Activated T-cell treated with anti-CD3 and anti-CD28 coated beads, Interleukin-2, amount 50 U/mL, for 72 hours (primary cell): ENCODE data around the gene FBXL15. TPM values are rescaled to one million over a fixed set of nuclear protein-coding genes. Genes with fewer than 3 reads are reported as not detected.

Source experiments
- ATAC-seq, 2 donors: fragments of 150-1000 bp; cut with Tn5 transposase; replicated peaks in 1 of 2; 2 replicates each; pipeline ENCODE4 v1.10.0; 2021; ENCODE audit warnings: moderate library complexity in 2 of 2, mild to moderate bottlenecking in 1 of 2
- DNase-seq, 2 donors: peaks; one replicate each; pipeline ENCODE4 v3.0.0; 2021 to 2022; ENCODE audit warnings: mixed read lengths in 1 of 2
- H3K27ac Mint-ChIP-seq: one replicate; pipeline ENCODE4 v1.8.0; 2022; ENCODE audit warnings: mild to moderate bottlenecking, moderate library complexity, mixed read lengths
- H3K27me3 Mint-ChIP-seq: one replicate; pipeline ENCODE4 v1.8.0; 2022; ENCODE audit warnings: low read depth, mixed read lengths
- H3K36me3 Mint-ChIP-seq, 2 donors: one replicate each; pipeline ENCODE4 v1.8.0; 2022; ENCODE audit warnings: mixed read lengths in 2 of 2, mild to moderate bottlenecking in 1 of 2; ENCODE audit not compliant: insufficient read depth in 2 of 2
- H3K4me1 Mint-ChIP-seq: one replicate; pipeline ENCODE4 v1.8.0; 2022; ENCODE audit warnings: low read depth, mixed read lengths
- H3K4me3 Mint-ChIP-seq, 2 donors: one replicate each; pipeline ENCODE4 v1.8.0; 2022; ENCODE audit warnings: mild to moderate bottlenecking in 2 of 2, mixed read lengths in 2 of 2, moderate library complexity in 2 of 2
- H3K9me3 Mint-ChIP-seq, 2 donors: one replicate each; pipeline ENCODE4 v1.8.0; 2022; ENCODE audit warnings: mixed read lengths in 2 of 2
- total RNA-seq, 2 donors: library from RNA; stranded (reverse); gene quantifications; one replicate each; pipeline ENCODE4 v1.2.3, GENCODE V29; 2022

FBXL15 gene
- total RNA-seq, 2 donors from 2014 or later, result 15.3 TPM

DNA sequence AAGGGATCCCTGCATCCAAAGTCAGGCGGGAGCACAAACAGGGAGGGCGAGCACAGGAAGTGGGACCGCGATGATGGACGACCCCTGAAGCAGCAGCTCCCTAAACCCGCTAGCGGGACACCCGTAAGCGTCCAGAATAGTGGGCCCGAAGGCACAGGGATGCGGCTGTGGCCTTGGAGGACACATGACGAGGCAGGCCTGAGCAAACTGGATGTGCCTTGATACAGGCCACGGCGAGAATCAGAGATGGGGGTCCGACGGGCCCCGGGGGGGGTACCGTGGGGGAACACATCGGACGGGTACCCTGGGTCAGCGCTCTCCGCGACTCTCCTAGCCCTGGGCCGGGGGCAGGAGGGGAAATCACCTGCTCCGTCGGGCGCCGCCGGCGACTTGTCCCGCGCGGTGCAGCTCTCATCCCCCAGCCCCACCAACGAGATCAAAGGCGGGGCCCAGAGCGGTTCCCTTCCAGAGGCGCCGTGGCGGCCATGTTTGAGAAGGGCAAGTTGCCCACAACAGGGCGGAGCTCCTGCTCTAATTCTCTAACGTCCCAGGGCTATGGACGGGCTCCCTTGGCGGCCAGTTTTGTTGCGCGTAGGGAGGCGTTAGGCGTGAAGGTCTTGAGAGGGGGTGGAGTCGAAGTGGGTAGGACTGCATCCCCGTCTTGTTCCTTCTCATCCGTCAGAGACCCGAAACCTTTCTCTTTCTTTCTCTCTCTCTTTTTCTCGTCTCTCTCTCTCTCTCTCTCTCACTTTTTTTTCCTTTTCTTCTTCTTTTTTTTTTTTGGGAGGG is 11.7 kb downstream of the FBXL15 start, which contains the start of gene CUEDC2:
TSS of gene CUEDC2 (minus strand) at position 413 of the 789 bp plus-strand sequence. CDS start 7,386 bp downstream, outside the sequence.
- H3K4me1 Mint-ChIP-seq, result peaks cover 59% of the 10 kb centered on the region

DNA sequence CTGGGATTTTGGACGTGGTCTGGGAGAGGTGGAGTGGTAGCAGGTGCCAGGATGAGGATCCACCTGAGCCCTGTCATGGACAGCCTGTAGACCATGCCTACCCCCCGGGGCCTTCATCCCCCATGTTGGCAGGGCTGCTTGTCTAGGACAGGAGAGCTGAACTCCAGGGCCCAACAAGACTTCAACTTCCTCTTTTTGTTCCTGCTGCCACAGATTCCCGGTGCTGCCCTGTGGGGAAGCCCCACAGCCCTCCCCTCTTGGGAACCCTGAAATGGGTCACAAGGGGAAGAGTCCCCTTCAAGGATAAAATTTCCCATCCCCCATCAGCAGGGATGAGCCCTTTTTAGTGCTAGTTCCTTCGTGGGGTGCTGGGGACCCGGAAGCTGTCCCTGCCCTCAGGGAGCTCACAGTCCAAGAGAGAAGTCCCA is 13.0 kb downstream of the FBXL15 start:
- Mint-ChIP-seq H3K27me3 (no peaks in the 10 kb centered on the region), H3K36me3 (peaks cover 8 to 10% of the 10 kb centered on the region in 2 donors), H3K4me1 (peaks cover 65% of the 10 kb centered on the region), H3K27ac (peak overlapping the region; percentile 96), H3K4me3 (peak overlapping the region; percentile 84 to 96), H3K9me3 (no peaks in the 10 kb centered on the region)
- ATAC-seq (no peak), DNase-seq (no peak)

More for the DNA sequence above, 11.7 kb downstream of the FBXL15 start, which contains the start of gene CUEDC2:
- DNase-seq, result peak; percentile 97 to 99
- Mint-ChIP-seq H3K9me3 (no peaks in the 10 kb centered on the region), H3K27me3 (no peaks in the 10 kb centered on the region), H3K4me3 (peak within 1 kb of the TSS; percentile 84 to 96), H3K36me3 (peaks cover 6% of the 10 kb centered on the region in 2 donors), H3K27ac (peak within 1 kb of the TSS; percentile 96)
- peak; percentile 95 for ATAC-seq

DNA sequence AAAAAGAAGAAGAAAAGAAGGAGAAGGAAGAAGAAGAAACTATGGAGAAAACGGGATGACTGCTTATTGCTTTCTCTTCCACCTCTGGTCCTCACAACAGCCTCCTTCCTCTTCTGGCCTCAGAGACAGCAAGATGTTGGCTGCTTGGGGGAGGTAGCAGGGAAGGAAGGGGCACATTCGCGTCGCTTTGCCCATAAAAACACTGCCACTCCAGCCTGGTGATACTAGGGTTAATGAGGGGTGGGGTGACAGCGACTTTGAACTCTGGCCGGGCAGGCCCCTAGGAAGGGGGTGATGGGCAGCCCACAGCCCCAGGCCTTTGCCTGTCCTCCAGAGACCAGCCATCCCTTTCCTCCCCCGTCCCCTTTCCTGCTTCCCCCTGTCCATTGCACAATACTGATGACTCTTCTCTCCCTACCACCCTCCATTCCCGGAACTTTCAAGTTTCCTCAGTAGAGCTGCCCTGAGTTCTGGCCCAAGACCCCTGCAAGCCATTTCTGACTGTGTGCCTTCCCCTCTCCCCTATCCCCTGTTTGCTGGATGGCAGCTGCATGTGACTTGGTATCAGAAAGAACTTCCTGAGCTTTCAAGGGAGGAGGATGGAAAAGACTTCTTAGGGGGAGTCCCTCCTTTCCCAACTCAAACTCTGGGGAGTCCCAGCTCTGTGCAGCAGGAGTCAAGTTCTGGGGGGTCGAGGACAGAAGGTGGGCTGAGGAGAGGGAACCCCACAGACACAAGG is 13.9 kb downstream of the FBXL15 start:
- peak overlapping the region; percentile 84 to 92 for H3K4me3 Mint-ChIP-seq
- peaks cover 65% of the 10 kb centered on the region for H3K4me1 Mint-ChIP-seq
- H3K27me3 Mint-ChIP-seq, result no peaks in the 10 kb centered on the region
- no peak for ATAC-seq
- H3K9me3 Mint-ChIP-seq, result no peaks in the 10 kb centered on the region
- H3K36me3 Mint-ChIP-seq, result peaks cover 8 to 10% of the 10 kb centered on the region in 2 donors
- DNase-seq, result no peak
- H3K27ac Mint-ChIP-seq, result peak overlapping the region; percentile 96

DNA sequence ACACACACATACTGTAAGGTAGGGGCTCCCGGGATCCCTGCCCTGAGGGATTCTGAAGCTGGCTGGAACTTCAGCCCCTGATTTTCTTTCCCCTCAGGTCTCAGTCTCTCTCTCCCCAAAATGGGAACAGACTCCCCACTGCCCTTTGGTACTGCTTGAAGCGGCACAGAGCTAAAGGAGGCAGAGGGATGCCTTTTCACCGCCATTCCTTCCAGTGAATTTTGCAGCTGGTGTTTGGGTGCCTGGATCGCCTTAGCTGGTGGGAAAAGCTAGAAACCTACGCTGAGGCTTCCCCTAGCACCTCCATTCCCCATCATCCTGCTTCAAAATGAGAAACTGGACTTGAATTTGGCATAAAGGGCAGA is 14.5 kb downstream of the FBXL15 start:
- H3K36me3 Mint-ChIP-seq, result peaks cover 8 to 10% of the 10 kb centered on the region in 2 donors
- H3K4me1 Mint-ChIP-seq, result peaks cover 65% of the 10 kb centered on the region
- DNase-seq, result no peak
- peak overlapping the region; percentile 96 for H3K27ac Mint-ChIP-seq
- ATAC-seq, result no peak
- H3K9me3 Mint-ChIP-seq, result no peaks in the 10 kb centered on the region
- H3K4me3 Mint-ChIP-seq, result peak overlapping the region; percentile 84 to 92
- no peaks in the 10 kb centered on the region for H3K27me3 Mint-ChIP-seq

DNA sequence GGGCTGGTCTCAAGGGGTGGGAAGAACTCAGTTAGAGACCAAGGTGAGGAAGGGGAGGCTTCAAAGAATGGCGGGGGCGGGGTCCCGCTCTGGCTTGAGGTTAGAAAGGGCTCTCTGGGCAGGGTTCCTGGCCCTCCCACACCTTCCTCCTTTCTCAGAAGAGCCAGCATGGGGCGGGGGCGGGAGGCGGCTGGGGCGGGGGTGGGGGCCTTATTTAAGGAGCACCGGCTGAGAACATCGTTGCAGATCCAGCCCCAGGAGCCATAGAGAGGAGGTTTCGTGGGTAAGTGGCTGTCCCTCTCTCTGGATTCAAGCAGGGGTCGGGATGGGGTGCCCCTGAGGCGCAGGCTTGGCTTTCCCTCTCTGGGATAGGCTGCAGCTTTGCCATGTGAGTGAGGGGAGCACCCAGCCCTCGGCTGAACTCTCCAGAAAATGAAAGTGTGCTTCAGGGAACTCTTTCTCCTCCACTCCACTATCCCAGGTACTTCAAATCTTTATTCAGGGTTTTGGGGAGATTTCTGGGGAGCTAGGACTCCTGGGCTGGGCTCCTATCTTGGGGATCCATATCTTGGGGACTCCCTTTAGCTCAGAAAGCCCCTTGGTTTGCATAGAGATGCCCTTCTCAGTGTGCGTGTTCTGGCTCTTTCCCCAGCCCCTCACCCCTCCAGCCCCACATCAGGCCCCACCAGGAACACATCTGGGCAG is 15.0 kb downstream of the FBXL15 start:
- Mint-ChIP-seq H3K4me1 (peaks cover 65% of the 10 kb centered on the region), H3K27ac (peak overlapping the region; percentile 96), H3K9me3 (no peaks in the 10 kb centered on the region), H3K36me3 (peaks cover 8 to 10% of the 10 kb centered on the region in 2 donors), H3K27me3 (no peaks in the 10 kb centered on the region), H3K4me3 (peak overlapping the region; percentile 84 to 92)
- ATAC-seq, result peak; percentile 23 to 29
- peak; percentile 51 to 66 for DNase-seq

- peak overlapping the region; percentile 84 to 92 for H3K4me3 Mint-ChIP-seq
- ATAC-seq (no peak), DNase-seq (no peak)
- H3K27ac Mint-ChIP-seq, result peak overlapping the region; percentile 90
- H3K27me3 Mint-ChIP-seq, result no peaks in the 10 kb centered on the region
- peaks cover 8 to 10% of the 10 kb centered on the region in 2 donors for H3K36me3 Mint-ChIP-seq
- peaks cover 63% of the 10 kb centered on the region for H3K4me1 Mint-ChIP-seq
- no peaks in the 10 kb centered on the region for H3K9me3 Mint-ChIP-seq
Observed at GRCh38 chr10:102436312-102436711, 15.7 kb downstream of the FBXL15 start.

DNA sequence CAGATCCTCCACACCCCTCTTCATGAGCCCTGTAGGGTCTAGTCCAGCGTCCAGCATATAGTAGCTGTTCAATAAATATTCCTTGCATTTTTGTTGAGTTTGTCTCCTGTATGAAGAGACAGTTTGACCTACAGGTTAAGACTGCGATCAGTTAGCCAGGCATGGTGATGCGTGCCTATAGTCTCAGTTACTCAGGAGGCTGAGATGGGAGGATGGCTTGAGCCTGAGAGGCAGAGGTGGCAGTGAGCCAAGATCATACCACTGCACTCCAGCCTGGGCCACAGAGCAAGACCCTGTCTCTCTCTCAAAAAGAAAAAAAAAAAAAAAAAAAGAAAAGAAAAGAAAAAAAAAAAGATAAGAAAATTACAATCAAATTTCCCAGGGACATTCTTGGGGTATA is 16.9 kb downstream of the FBXL15 start:
- ATAC-seq (no peak), DNase-seq (no peak)
- peaks cover 6% of the 10 kb centered on the region in 2 donors for H3K36me3 Mint-ChIP-seq
- peak overlapping the region; percentile 84 to 92 for H3K4me3 Mint-ChIP-seq
- peaks cover 56% of the 10 kb centered on the region for H3K4me1 Mint-ChIP-seq
- H3K9me3 Mint-ChIP-seq, result no peaks in the 10 kb centered on the region
- peak overlapping the region; percentile 90 for H3K27ac Mint-ChIP-seq
- no peaks in the 10 kb centered on the region for H3K27me3 Mint-ChIP-seq

DNA sequence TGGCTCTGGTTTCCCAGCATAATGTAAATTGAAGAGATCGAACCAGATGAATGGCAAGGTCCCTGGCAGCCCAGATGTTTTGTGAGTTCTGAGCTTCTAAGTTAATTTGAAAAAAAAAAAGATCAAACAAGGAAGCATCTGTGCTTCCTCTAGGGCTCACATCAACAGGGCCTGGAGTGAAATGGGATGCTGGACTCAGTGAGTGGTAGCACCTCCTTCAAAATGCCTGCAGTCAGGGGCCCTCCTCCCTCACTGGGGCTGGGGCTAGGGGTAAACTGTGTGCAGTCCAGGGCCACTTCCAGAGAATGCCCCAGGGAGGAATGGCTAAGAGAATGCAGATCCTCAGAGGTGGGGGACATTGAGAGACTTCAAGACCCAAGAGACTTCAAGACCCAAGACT is 17.7 kb downstream of the FBXL15 start:
- Mint-ChIP-seq H3K9me3 (no peaks in the 10 kb centered on the region), H3K4me3 (peak overlapping the region in 1 of 2 donors; percentile 52), H3K27ac (no peak overlapping the region), H3K4me1 (peaks cover 48% of the 10 kb centered on the region), H3K27me3 (no peaks in the 10 kb centered on the region), H3K36me3 (peaks cover 4 to 6% of the 10 kb centered on the region in 2 donors)
- ATAC-seq, result no peak
- DNase-seq, result no peak

DNA sequence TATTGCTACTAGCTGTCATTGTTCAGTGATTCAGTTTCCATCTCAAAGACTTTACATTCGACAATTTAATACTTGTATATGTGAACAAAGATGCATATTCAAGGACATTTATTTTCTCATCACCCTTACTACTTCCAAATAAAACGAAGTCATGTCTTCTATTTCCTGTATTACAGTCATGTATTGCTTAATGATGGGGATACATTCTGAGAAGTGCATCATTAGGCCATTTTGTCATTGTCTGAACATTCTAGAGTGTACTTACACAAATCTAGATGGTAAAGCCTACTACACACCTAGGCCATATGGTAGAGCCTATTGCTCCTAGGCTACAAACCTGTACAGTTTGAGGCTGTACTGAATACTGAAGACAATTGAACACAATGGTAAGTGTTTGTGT is 24.2 kb downstream of the FBXL15 start:
- Mint-ChIP-seq H3K36me3 (no peaks in the 10 kb centered on the region), H3K27me3 (no peaks in the 10 kb centered on the region), H3K27ac (no peak overlapping the region), H3K4me1 (peaks cover 10% of the 10 kb centered on the region), H3K4me3 (no peak overlapping the region), H3K9me3 (no peaks in the 10 kb centered on the region)
- DNase-seq (no peak), ATAC-seq (no peak)

GRCh38 chr10:102449321-102450123 is 28.9 kb downstream of the FBXL15 start:
- ATAC-seq (peak; percentile 65 to 69), DNase-seq (peak; percentile 86 to 91)
- peak overlapping the region; percentile 92 to 96 for H3K4me3 Mint-ChIP-seq
- H3K27me3 Mint-ChIP-seq, result no peaks in the 10 kb centered on the region
- peak overlapping the region; percentile 91 for H3K27ac Mint-ChIP-seq
- H3K9me3 Mint-ChIP-seq, result no peaks in the 10 kb centered on the region
- H3K36me3 Mint-ChIP-seq, result peaks cover 4 to 10% of the 10 kb centered on the region in 2 donors
- peaks cover 36% of the 10 kb centered on the region for H3K4me1 Mint-ChIP-seq

GRCh38 chr10:102450124-102450373 is 29.4 kb downstream of the FBXL15 start:
- Mint-ChIP-seq H3K4me1 (peaks cover 36% of the 10 kb centered on the region), H3K9me3 (no peaks in the 10 kb centered on the region), H3K4me3 (peak overlapping the region; percentile 92 to 96), H3K36me3 (peaks cover 4 to 10% of the 10 kb centered on the region in 2 donors), H3K27ac (peak overlapping the region; percentile 91), H3K27me3 (no peaks in the 10 kb centered on the region)
- ATAC-seq, result peak in 1 of 2 donors; percentile 0
- no peak for DNase-seq

DNA sequence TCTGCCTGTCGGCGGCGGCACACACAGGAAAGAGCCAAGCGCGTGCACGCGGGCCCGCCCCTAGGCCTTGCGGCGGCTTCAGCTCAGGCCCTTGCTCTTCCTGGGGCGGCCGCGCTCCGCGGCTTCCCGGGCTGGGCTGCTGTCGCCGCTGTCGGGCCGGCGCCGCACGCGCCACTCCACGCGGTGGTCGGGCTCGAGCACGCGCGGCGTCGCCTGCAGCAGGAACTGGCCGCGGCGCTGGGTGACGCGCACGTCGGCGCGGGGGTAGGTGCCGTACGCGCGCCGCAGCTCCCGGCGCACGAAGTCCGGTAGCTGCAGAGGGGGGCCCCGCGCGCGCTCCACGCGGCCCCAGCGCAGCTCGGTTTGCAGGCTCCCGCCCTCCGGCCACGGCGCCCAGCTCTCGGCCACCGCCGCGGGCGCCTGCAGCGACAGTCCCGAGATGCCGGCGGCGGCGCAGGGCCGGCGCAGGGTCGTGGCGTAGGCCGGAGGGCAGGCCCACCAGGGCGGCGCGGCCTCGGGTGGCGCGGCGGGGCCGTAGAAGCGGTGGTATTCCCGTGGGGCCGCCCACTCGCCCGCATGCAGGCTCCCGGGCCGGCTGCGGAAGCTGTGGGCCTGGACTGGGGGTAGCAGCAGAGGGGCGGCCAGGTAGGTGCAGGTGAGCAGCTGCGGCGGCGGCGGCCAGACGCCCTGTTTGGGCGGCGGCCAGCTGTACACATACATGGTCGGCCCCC is 29.9 kb downstream of the FBXL15 start:
- Mint-ChIP-seq H3K36me3 (peaks cover 4 to 10% of the 10 kb centered on the region in 2 donors), H3K9me3 (no peaks in the 10 kb centered on the region), H3K4me3 (peak overlapping the region; percentile 92 to 96), H3K27me3 (no peaks in the 10 kb centered on the region), H3K27ac (peak overlapping the region; percentile 91), H3K4me1 (peaks cover 36% of the 10 kb centered on the region)
- peak; percentile 83 to 84 for ATAC-seq
- DNase-seq, result peak; percentile 89 to 92
